Measurements from ENCODE around the gene TFCP2. TPM values are rescaled to one million over a fixed set of nuclear protein-coding genes. Genes with fewer than 3 reads are reported as not detected.
A peak's percentile ranks its signal among the peaks of the same experiment; 100 is the strongest.

TFCP2 gene
- total RNA-seq, 2 experiments from 2014 or later, result 23.6 to 25.4 TPM

DNA sequence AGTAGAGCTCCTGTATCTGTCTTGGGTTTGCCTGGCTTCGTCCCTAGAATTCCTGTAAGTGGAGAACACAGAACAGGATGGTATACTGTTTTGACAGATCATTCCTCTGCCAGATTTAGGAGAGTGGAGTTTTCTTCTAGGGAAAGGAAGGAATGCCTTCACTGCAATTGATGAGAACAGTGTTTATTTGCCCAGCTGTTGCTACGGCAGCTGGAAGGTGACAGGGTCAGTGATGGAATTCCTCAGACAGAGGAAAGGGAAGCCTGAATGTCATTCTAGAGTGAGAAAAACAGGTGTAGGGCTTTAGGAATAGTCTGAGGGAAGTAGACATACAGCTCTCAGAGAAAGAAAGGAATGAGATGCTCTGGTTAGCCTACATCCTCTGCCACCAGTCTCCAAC lies 101.3 kb downstream of the TFCP2 start:
- H3K27ac Mint-ChIP-seq, result no peak overlapping the region
- CTCF ChIA-PET, result interaction anchor here (1.0 kb wide), 1 partner anchor 11 kb away, joined by 3 read pairs; no protein-coding TSS in a partner anchor

DNA sequence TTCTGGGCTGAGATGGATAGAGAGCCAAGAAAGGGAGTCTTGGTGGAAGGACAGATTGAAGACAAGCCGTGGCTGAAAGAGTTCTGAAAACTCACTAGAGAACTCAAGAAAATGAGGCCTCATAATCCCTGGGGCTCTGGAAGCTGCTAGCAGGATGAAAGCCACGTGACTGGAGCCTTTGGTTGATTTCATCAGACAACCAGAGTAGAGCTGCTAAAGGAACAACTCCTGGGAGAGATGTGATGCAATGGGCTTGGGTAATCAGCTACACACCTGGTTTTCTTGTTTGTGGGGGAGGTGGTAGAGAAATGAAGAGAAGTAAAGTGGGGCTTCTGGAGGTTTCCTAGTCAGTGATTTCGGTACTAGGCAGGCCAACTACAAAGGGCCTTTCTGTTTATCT lies 102.9 kb downstream of the TFCP2 start:
- CTCF ChIA-PET, result interaction anchor here (0.6 kb wide), 1 partner anchor 126 kb away, joined by 3 read pairs; no protein-coding TSS in a partner anchor
- no peaks in the 10 kb centered on the region for H3K27me3 Mint-ChIP-seq (ENCODE audit: low read depth)
- peaks cover 17% of the 10 kb centered on the region for H3K36me3 Mint-ChIP-seq (ENCODE audit: low read depth)
- H3K4me1 Mint-ChIP-seq (ENCODE audit: low read depth), result peaks cover 2% of the 10 kb centered on the region
- no peaks in the 10 kb centered on the region for H3K9me3 Mint-ChIP-seq
- H3K27ac Mint-ChIP-seq, result peak overlapping the region; percentile 60
- DNase-seq, result no peak
- intact Hi-C loops (cut with micrococcal nuclease), result no loop called here
- H3K4me3 Mint-ChIP-seq, result no peak overlapping the region

More for the DNA sequence above, 101.3 kb downstream of the TFCP2 start:
- H3K4me3 Mint-ChIP-seq, result no peak overlapping the region
- H3K27me3 Mint-ChIP-seq (ENCODE audit: low read depth), result no peaks in the 10 kb centered on the region
- intact Hi-C loops (cut with micrococcal nuclease), result no loop called here
- H3K36me3 Mint-ChIP-seq (ENCODE audit: low read depth), result peaks cover 15% of the 10 kb centered on the region
- H3K4me1 Mint-ChIP-seq (ENCODE audit: low read depth), result peaks cover 10% of the 10 kb centered on the region
- DNase-seq, result no peak
- no peaks in the 10 kb centered on the region for H3K9me3 Mint-ChIP-seq

DNA sequence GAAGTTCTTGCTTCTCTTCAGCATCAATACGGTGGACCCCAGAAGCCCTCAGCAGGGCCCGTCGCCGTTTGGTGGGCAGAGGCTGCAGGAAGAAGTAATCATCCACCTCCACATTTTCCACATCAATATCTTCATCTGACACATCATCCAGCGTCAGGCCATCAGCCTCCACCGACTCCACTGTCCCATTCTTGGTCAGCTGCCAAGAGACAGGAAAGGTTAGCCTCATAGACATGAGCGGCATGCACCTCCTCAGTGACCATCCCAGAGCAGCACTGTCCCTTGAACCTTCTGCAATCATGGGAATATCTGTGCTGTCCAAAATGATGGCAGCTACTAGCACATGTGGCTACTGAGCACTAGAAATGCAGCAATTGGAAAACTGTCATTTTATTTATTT lies 105.2 kb downstream of the TFCP2 start:
- H3K27me3 Mint-ChIP-seq (ENCODE audit: low read depth), result no peaks in the 10 kb centered on the region
- no peaks in the 10 kb centered on the region for H3K9me3 Mint-ChIP-seq
- no peak overlapping the region for H3K27ac Mint-ChIP-seq
- intact Hi-C loops (cut with micrococcal nuclease), result no loop called here
- no peak overlapping the region for H3K4me3 Mint-ChIP-seq
- peaks cover 2% of the 10 kb centered on the region for H3K4me1 Mint-ChIP-seq (ENCODE audit: low read depth)
- CTCF ChIA-PET, result interaction anchor here (1.2 kb wide), 1 partner anchor 9 kb away, joined by 3 read pairs; no protein-coding TSS in a partner anchor
- peaks cover 12% of the 10 kb centered on the region for H3K36me3 Mint-ChIP-seq (ENCODE audit: low read depth)
- DNase-seq, result no peak

DNA sequence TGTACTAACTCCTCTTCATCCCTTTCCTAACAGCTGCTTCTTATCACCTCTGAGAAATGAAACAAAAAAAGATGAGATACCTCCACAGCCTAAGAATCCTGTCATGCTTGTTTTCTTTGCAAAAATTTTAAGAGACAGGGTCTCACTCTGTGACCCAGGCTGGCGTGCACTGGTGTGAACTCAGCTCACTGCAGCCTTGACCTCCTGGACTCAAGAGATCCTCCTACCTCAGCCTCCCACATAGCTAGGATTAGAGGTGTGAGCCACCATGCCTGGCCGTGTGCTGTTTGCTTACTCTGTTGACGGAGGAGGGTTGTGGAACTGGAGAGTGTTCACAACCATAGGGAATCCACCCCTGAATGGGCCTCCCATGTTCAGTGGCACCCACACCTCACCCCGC lies 105.7 kb downstream of the TFCP2 start:
- Mint-ChIP-seq H3K27ac (no peak overlapping the region), H3K4me1 (ENCODE audit: low read depth) (peaks cover 2% of the 10 kb centered on the region), H3K27me3 (ENCODE audit: low read depth) (no peaks in the 10 kb centered on the region), H3K4me3 (no peak overlapping the region), H3K9me3 (no peaks in the 10 kb centered on the region), H3K36me3 (ENCODE audit: low read depth) (peaks cover 12% of the 10 kb centered on the region)
- DNase-seq, result no peak
- intact Hi-C loops (cut with micrococcal nuclease), result no loop called here
- CTCF ChIA-PET, result interaction anchor here (1.2 kb wide), 1 partner anchor 9 kb away, joined by 3 read pairs; no protein-coding TSS in a partner anchor

DNA sequence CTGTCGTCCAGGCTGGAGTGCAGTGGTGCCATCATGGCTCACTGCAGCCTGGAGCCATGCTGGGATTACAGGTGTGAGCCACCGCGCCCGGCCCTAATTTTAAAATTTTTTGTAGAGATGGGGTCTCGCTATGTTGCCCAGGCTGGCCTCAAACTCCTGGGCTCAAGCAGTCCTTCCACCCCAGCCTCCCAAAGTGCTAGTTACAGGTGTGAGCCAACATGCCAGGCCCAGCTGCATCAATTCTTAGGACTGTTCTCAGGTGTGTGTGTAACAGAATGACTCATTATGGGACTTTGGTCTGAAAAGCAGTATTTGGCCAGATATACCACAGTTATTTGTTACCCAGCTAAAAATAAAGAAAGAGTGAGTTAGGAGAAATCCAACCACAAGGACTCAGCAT lies 107.4 kb downstream of the TFCP2 start:
- H3K27me3 Mint-ChIP-seq (ENCODE audit: low read depth), result no peaks in the 10 kb centered on the region
- peaks cover 9% of the 10 kb centered on the region for H3K36me3 Mint-ChIP-seq (ENCODE audit: low read depth)
- intact Hi-C loops (cut with micrococcal nuclease), result no loop called here
- no peaks in the 10 kb centered on the region for H3K9me3 Mint-ChIP-seq
- H3K27ac Mint-ChIP-seq, result no peak overlapping the region
- peaks cover 2% of the 10 kb centered on the region for H3K4me1 Mint-ChIP-seq (ENCODE audit: low read depth)
- no peak for DNase-seq
- H3K4me3 Mint-ChIP-seq, result no peak overlapping the region
- CTCF ChIA-PET, result no interaction called here

DNA sequence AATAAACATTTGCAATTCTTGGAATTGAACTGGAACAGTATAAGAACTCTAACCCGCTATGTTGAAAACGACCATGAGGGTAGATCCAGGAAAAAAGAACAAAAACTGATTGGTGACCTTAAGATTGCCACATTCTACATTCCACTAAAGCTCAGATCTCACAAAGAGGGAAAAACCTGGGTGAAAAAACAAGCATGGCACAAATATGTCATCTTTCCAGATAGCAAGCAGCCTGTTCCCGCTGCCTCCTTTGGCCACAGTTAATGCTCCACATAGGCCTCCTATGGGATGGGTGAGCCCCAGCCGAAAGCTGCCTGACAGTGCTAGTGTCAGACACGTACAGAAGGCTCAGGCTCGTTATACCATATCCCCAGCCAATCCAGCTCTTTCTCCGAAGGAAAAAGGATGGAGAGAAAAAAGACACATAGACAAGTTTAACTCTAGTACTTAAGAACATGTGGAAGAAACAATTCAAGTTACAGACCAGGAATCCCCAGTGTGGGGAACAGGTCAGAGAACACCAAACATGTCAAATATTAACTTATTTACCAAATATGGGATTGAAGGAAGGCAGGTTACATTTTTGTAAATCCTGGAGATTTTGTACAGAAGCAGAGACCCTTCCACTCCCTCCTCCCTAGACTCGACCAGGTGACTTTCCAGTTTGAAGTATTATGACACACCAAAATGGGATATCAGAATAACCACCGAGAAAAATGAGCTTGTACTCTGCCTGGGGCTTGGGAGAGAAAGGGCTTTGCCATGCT lies 110.1 kb downstream of the TFCP2 start:
- no peaks in the 10 kb centered on the region for H3K9me3 Mint-ChIP-seq
- CTCF ChIA-PET, result interaction anchor here (0.6 to 1.3 kb wide), 4 partner anchors 14 to 434 kb away, joined by 3 to 4 read pairs (median 3); no protein-coding TSS in a partner anchor
- intact Hi-C loops (cut with micrococcal nuclease), result no loop called here
- no peaks in the 10 kb centered on the region for H3K27me3 Mint-ChIP-seq (ENCODE audit: low read depth)
- H3K4me3 Mint-ChIP-seq, result no peak overlapping the region
- H3K4me1 Mint-ChIP-seq (ENCODE audit: low read depth), result no peaks in the 10 kb centered on the region
- peak overlapping the region; percentile 59 for H3K27ac Mint-ChIP-seq
- H3K36me3 Mint-ChIP-seq (ENCODE audit: low read depth), result peaks cover 19% of the 10 kb centered on the region
- DNase-seq, result no peak

DNA sequence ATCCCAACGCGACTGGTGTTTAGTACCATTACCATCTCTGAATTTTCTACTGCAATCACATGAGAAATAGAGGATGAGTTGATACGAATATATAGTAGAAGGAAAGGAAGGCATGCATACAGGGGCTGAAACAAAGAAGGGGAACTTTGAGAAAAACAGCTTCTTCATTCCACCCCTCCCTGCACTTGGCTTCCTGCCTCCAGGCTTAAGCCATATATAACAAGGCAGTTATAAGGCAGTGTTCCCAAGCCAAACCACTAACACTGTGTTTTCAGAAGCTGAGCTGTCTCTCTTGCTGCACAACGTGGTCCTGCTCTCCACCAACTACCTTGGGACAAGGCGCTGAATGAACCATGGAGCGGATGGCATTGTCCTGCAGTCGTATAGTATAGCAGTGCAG lies 113.8 kb downstream of the TFCP2 start:
- no peaks in the 10 kb centered on the region for H3K4me1 Mint-ChIP-seq (ENCODE audit: low read depth)
- CTCF ChIA-PET, result no interaction called here
- H3K4me3 Mint-ChIP-seq, result no peak overlapping the region
- H3K27me3 Mint-ChIP-seq (ENCODE audit: low read depth), result no peaks in the 10 kb centered on the region
- no peak for DNase-seq
- H3K27ac Mint-ChIP-seq, result peak overlapping the region; percentile 36
- intact Hi-C loops (cut with micrococcal nuclease), result no loop called here
- peaks cover 33% of the 10 kb centered on the region for H3K36me3 Mint-ChIP-seq (ENCODE audit: low read depth)
- H3K9me3 Mint-ChIP-seq, result no peaks in the 10 kb centered on the region

DNA sequence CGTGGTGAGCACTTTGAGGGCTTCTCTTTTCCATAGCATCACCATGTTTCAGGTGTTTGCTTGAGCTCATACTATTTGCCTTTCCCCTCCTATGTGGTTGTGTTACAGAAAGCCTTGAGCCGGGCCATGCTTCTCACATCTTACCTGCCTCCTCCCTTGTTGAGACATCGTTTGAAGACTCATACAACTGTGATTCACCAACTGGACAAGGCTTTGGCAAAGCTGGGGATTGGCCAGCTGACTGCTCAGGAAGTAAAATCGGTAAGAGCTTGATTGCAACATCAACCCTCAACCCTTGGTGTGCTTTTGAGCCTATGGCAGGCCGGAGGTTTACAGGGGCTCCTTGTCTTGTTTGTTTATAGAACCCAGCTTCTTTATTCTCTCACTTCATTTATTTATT lies 116.7 kb downstream of the TFCP2 start:
- no peak overlapping the region for H3K4me3 Mint-ChIP-seq
- no peaks in the 10 kb centered on the region for H3K9me3 Mint-ChIP-seq
- H3K27ac Mint-ChIP-seq, result no peak overlapping the region
- no peak for DNase-seq
- no peaks in the 10 kb centered on the region for H3K27me3 Mint-ChIP-seq (ENCODE audit: low read depth)
- CTCF ChIA-PET, result interaction anchor here (0.5 to 0.9 kb wide), 4 partner anchors 9 to 311 kb away, joined by 3 to 4 read pairs (median 3); no protein-coding TSS in a partner anchor
- H3K4me1 Mint-ChIP-seq (ENCODE audit: low read depth), result peaks cover 9% of the 10 kb centered on the region
- H3K36me3 Mint-ChIP-seq (ENCODE audit: low read depth), result peaks cover 46% of the 10 kb centered on the region
- intact Hi-C loops (cut with micrococcal nuclease), result no loop called here

DNA sequence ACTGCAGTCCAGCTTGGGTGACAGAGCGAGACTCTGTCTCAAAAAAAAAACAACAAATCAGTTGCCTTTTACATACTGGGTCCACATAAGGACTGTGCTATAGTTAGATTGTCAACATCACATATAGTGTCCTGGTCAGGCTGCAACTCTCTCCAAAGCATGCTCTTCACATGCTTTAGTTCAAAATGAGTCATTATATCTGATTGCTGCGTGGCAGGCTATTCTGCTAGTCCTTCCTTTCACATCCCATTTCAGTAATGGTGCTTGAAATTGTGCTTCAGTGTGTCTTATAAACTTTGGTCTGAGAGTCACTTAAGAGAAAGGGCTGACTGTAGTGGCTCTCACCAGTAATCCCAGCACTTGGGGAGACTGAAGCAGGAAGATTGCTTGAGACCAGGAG lies 117.9 kb downstream of the TFCP2 start:
- H3K27me3 Mint-ChIP-seq (ENCODE audit: low read depth), result no peaks in the 10 kb centered on the region
- CTCF ChIA-PET, result no interaction called here
- no peak overlapping the region for H3K4me3 Mint-ChIP-seq
- H3K36me3 Mint-ChIP-seq (ENCODE audit: low read depth), result peaks cover 46% of the 10 kb centered on the region
- intact Hi-C loops (cut with micrococcal nuclease), result no loop called here
- H3K27ac Mint-ChIP-seq, result no peak overlapping the region
- no peaks in the 10 kb centered on the region for H3K9me3 Mint-ChIP-seq
- H3K4me1 Mint-ChIP-seq (ENCODE audit: low read depth), result peaks cover 11% of the 10 kb centered on the region
- DNase-seq, result no peak

DNA sequence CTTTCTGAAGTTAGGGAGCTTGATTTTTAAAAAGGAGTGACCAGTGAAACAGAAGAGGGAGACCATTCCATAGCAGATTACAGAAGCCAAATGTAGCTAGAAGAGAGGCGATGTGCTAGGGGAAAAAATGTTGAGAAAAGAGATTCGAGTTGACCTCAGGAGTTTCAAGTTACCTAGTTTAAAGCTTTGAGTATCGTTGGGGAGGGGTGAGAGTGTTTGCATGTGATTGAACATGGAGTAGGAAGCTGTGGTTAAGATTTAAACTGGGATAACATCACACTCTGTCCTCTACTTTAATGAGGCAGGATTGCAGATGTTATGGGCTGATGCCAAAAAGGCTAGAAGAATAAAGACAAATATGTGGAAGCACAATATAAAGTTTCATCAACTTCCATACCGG lies 121.1 kb downstream of the TFCP2 start:
- CTCF ChIA-PET, result interaction anchor here (0.6 to 1.0 kb wide), 3 partner anchors 129 to 287 kb away, joined by 3 to 5 read pairs (median 4); partner anchors contain the start of gene ATF1
- intact Hi-C loops (cut with micrococcal nuclease), result no loop called here
- no peak for DNase-seq
- no peak overlapping the region for H3K27ac Mint-ChIP-seq
- no peaks in the 10 kb centered on the region for H3K9me3 Mint-ChIP-seq
- peaks cover 30% of the 10 kb centered on the region for H3K4me1 Mint-ChIP-seq (ENCODE audit: low read depth)
- H3K4me3 Mint-ChIP-seq, result no peak overlapping the region
- no peaks in the 10 kb centered on the region for H3K27me3 Mint-ChIP-seq (ENCODE audit: low read depth)
- peaks cover 33% of the 10 kb centered on the region for H3K36me3 Mint-ChIP-seq (ENCODE audit: low read depth)

DNA sequence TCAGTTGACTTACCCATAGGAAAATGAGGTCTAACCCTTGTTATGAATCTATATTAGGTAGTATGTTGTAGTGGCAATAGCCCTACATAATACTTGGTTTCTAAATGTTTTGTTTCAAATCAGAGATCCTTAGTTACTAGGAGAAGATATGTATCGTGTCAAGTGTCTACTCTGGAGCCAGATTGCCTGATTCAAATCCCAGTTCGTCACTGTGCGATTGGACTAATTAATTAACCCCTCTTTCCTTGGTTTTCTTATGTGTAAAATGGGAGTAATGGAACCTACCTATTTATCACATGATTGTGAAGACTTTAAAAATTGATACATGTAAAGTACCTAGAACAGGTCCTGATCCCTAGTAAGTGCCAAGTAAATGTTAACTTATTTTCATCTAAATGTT lies 123.4 kb downstream of the TFCP2 start:
- Mint-ChIP-seq H3K4me3 (peak overlapping the region; percentile 93), H3K36me3 (ENCODE audit: low read depth) (peaks cover 24% of the 10 kb centered on the region), H3K27ac (peak overlapping the region; percentile 93), H3K9me3 (no peaks in the 10 kb centered on the region), H3K4me1 (ENCODE audit: low read depth) (peaks cover 34% of the 10 kb centered on the region), H3K27me3 (ENCODE audit: low read depth) (no peaks in the 10 kb centered on the region)
- no peak for DNase-seq
- CTCF ChIA-PET, result interaction anchor here (0.9 to 1.2 kb wide), 5 partner anchors 12 to 291 kb away, joined by 3 to 5 read pairs (median 3); no protein-coding TSS in a partner anchor
- intact Hi-C loops (cut with micrococcal nuclease), result loop anchor here (2.0 to 5.0 kb wide), 2 partner anchors 197 to 278 kb away; no protein-coding TSS in a partner anchor

DNA sequence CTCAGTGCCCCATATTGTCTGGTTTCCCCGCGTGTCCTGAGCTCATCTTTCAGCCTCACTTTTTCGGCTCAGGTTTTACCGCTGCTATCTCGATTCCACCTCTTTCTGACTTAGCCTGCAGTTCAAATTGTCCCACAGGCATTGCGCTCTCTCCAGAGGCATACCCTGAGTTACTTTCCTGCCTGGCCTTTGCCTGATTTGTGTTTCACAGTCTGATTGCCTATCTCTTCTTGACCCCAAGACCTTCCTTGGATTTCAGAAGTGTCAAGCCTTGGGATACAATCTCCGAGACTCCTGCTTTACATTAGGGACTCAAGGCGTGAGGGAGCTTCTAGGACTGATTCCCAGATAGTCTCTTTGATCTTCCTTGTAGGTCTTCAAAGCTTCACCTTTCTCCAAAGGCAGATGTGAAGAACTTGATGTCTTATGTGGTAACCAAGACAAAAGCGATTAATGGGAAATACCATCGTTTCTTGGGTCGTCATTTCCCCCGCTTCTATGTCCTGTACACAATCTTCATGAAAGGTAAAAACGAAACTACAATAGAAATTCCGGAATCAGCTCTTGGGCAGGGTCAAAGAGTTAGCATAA lies 124.2 kb downstream of the TFCP2 start:
- peak overlapping the region; percentile 93 for H3K27ac Mint-ChIP-seq
- DNase-seq, result no peak
- H3K36me3 Mint-ChIP-seq (ENCODE audit: low read depth), result peaks cover 20% of the 10 kb centered on the region
- CTCF ChIA-PET, result interaction anchor here (1.0 to 2.4 kb wide), 4 partner anchors 12 to 204 kb away, joined by 3 to 8 read pairs (median 3); partner anchors contain the start of gene POU6F1
- peaks cover 34% of the 10 kb centered on the region for H3K4me1 Mint-ChIP-seq (ENCODE audit: low read depth)
- peak overlapping the region; percentile 93 for H3K4me3 Mint-ChIP-seq
- intact Hi-C loops (cut with micrococcal nuclease), result loop anchor here (1.0 to 5.0 kb wide), 8 partner anchors 23 to 279 kb away; partner anchors contain the start of genes CSRNP2, DAZAP2, POU6F1 and TFCP2
- no peaks in the 10 kb centered on the region for H3K27me3 Mint-ChIP-seq (ENCODE audit: low read depth)
- H3K9me3 Mint-ChIP-seq, result no peaks in the 10 kb centered on the region
